Activated naive CD8-positive, alpha-beta T cell treated with anti-CD3 and anti-CD28 coated beads, Interleukin-2, amount 50 U/mL, for 24 hours (primary cell): Measurements from ENCODE around the gene ALDH4A1.

Experiments
- ATAC-seq: fragments of 150-1000 bp; cut with Tn5 transposase; one replicate; pipeline ENCODE4 v1.10.0; 2021
- DNase-seq: peaks from one replicate; pipeline ENCODE4 v3.0.0; 2021
- H3K27ac Mint-ChIP-seq: one replicate; pipeline ENCODE4 v1.8.0; 2021; ENCODE audit warnings: mild to moderate bottlenecking, mixed read lengths
- H3K27me3 Mint-ChIP-seq: one replicate; pipeline ENCODE4 v1.8.0; 2021; ENCODE audit warnings: mixed read lengths
- H3K36me3 Mint-ChIP-seq: one replicate; pipeline ENCODE4 v1.8.0; 2021; ENCODE audit warnings: low read depth, mixed read lengths
- H3K4me1 Mint-ChIP-seq: one replicate; pipeline ENCODE4 v1.8.0; 2021; ENCODE audit warnings: mixed read lengths
- H3K4me3 Mint-ChIP-seq: one replicate; pipeline ENCODE4 v1.8.0; 2021; ENCODE audit warnings: mild to moderate bottlenecking, moderate library complexity, mixed read lengths
- H3K9me3 Mint-ChIP-seq: one replicate; pipeline ENCODE4 v1.8.0; 2021; ENCODE audit warnings: mixed read lengths

Gene ALDH4A1

GRCh38 chr1:18943914-18944572 is 41.7 kb upstream of the ALDH4A1 start:
- Mint-ChIP-seq H3K27me3 (no peaks in the 10 kb centered on the region), H3K36me3 (peaks cover 9% of the 10 kb centered on the region), H3K4me1 (peaks cover 74% of the 10 kb centered on the region), H3K4me3 (no peak overlapping the region), H3K27ac (no peak overlapping the region), H3K9me3 (no peaks in the 10 kb centered on the region)
- ATAC-seq (no peak), DNase-seq (no peak)

- Mint-ChIP-seq H3K4me1 (peaks cover 69% of the 10 kb centered on the region), H3K9me3 (no peaks in the 10 kb centered on the region), H3K36me3 (peaks cover 9% of the 10 kb centered on the region), H3K27ac (no peak overlapping the region), H3K4me3 (no peak overlapping the region), H3K27me3 (no peaks in the 10 kb centered on the region)
- ATAC-seq, result no peak
- no peak for DNase-seq
Measured at GRCh38 chr1:18943162-18943561, 40.8 kb upstream of the ALDH4A1 start.

GRCh38 chr1:18942340-18942739 is 40.0 kb upstream of the ALDH4A1 start:
- Mint-ChIP-seq H3K4me3 (no peak overlapping the region), H3K27me3 (no peaks in the 10 kb centered on the region), H3K4me1 (peaks cover 63% of the 10 kb centered on the region), H3K36me3 (peaks cover 9% of the 10 kb centered on the region), H3K27ac (no peak overlapping the region), H3K9me3 (no peaks in the 10 kb centered on the region)
- ATAC-seq, result no peak
- no peak for DNase-seq

- Mint-ChIP-seq H3K9me3 (no peaks in the 10 kb centered on the region), H3K27ac (no peak overlapping the region), H3K36me3 (peaks cover 9% of the 10 kb centered on the region), H3K4me3 (no peak overlapping the region), H3K4me1 (peaks cover 63% of the 10 kb centered on the region), H3K27me3 (no peaks in the 10 kb centered on the region)
- ATAC-seq (no peak), DNase-seq (no peak)
Measured at GRCh38 chr1:18941221-18942141, 39.1 kb upstream of the ALDH4A1 start.

DNA sequence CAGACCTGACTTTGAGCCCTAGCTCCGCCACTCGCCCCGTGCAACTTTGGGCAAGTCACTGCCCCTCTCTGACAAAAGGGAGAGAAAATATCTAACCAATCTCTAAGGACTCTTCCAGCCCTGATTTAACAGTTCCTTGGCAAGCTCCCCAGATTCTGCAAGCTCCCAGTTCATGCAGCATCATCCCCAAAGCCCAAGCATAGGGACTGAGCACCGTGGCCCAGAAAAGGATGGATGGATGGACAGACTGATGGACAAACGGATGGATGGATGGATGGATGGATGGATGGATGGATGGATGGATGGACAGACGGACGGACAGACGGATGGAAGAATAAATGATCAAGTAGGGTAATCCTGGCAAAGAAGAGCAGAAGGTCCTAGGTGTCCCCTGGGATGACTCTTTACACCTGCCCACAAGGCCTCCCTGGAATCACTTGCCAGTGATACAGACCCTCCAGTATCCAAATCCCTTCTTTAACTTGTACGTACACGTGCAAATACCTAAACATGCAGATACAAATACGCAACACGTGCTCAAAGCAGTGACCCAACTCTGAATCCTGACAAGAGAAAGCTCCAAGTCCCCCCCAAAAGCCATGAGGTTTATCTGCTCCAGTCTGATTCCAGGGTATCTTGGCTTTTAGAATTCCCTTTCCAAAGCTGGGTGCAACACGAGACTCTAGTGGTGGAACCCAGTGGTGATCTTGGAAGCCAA is 38.1 kb upstream of the ALDH4A1 start:
- H3K36me3 Mint-ChIP-seq, result peaks cover 9% of the 10 kb centered on the region
- H3K4me1 Mint-ChIP-seq, result peaks cover 60% of the 10 kb centered on the region
- no peak overlapping the region for H3K4me3 Mint-ChIP-seq
- DNase-seq (no peak), ATAC-seq (no peak)
- no peaks in the 10 kb centered on the region for H3K27me3 Mint-ChIP-seq
- H3K9me3 Mint-ChIP-seq, result no peaks in the 10 kb centered on the region
- no peak overlapping the region for H3K27ac Mint-ChIP-seq

DNA sequence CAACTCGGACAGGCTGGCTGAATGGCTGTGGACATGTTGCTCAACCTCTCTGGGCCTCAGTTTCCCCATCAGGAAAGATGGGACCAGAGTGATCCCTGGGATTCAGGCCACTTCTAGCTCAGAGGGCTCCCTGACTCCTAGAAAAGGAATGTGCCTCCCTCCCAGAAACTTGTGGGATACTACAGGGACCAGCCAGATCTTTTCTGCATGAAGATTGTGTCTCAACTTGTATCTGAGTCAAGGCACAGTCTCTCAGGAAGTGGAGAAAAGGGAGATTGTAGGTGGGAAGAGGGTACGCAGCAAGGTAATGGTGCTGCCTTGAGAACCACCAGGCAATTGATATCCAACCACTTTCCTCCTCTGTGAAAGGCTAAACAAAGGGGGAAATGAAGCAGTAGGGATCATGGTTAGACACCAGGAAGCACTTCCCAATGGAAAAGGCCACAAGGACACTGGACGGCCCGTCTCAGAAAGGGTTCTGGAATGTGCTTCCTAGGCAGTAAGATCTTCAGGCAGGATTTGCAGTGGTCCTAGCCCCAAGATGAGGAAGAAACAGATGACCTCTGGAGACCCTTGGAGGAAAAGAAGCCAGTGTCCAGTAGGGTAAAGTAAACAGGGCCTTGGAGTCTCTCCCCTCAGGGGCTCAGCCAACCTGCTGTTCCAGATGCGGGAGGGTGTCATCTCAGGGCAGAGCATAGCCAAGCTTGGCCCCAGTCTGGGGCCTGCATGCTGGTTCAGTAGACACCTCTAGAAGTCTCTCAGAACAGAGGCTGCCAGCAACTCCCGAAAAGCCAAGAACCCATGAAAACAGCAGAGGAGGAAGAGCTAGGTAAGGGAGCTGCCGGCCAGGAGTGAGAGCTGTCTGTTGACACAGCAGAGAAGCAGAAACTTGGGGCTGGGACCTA is 37.3 kb upstream of the ALDH4A1 start:
- Mint-ChIP-seq H3K4me3 (no peak overlapping the region), H3K27me3 (no peaks in the 10 kb centered on the region), H3K4me1 (peaks cover 61% of the 10 kb centered on the region), H3K36me3 (peaks cover 9% of the 10 kb centered on the region), H3K27ac (peak overlapping the region; percentile 19), H3K9me3 (no peaks in the 10 kb centered on the region)
- DNase-seq (no peak), ATAC-seq (no peak)

DNA sequence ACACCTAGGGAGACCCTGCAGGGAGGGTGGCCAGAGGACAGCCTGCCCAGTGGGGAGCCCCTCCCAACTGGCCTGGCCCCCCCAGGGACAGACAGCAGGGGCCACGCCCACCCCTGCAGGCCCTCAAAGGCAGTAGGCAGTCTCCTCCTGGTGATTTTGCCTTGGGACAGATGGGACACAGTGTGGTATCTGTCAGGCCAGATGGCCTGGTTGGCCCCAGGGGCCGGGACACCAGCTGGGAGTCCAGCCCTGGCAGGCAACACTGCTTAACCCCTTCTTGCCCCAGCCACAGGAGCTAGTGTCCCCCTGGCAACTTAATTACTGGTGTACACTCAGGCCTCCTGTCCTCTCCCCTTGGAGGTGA is 36.3 kb upstream of the ALDH4A1 start:
- H3K27ac Mint-ChIP-seq, result no peak overlapping the region

DNA sequence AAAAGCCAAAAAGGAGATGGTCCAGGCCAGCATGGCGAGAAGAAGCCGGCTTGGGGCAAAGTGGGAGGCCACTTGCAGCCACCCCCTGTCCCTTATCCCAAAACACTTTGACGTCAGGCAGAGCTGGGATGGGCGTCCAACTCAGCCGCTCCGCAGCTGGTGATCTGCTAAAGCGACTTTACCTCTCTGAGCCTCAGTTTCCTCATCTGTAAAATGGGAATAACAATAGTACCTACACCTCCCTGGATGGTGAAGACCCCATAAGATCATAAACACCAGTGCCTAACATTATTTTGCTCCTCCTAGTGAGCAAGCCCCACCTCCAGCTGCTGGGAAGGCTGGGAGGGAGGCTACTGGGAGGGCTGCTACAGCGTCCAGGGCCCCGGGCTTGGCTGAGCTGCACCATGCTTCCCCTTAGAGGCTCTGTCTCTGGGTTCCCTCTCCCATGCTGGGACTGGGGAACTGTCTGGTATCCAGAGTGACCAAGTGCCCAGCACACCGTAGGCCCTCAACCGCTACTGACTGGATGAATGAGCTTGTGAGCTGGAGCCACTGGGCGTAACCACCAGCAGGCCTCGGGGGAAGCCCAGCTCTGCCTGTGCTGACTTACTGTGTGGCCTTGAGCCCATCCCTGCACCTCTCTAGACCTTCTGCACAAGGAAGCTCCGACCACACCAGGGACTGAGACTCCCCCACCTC is 35.8 kb upstream of the ALDH4A1 start:
- DNase-seq (no peak), ATAC-seq (no peak)
- H3K36me3 Mint-ChIP-seq, result peaks cover 5% of the 10 kb centered on the region
- H3K27me3 Mint-ChIP-seq, result no peaks in the 10 kb centered on the region
- no peaks in the 10 kb centered on the region for H3K9me3 Mint-ChIP-seq
- no peak overlapping the region for H3K27ac Mint-ChIP-seq
- H3K4me3 Mint-ChIP-seq, result no peak overlapping the region
- peaks cover 62% of the 10 kb centered on the region for H3K4me1 Mint-ChIP-seq

More for the DNA sequence above, 36.3 kb upstream of the ALDH4A1 start:
- Mint-ChIP-seq H3K36me3 (peaks cover 8% of the 10 kb centered on the region), H3K27me3 (no peaks in the 10 kb centered on the region), H3K9me3 (no peaks in the 10 kb centered on the region), H3K4me1 (peaks cover 63% of the 10 kb centered on the region), H3K4me3 (no peak overlapping the region)
- ATAC-seq, result no peak
- DNase-seq, result no peak

GRCh38 chr1:18937539-18937938 is 35.2 kb upstream of the ALDH4A1 start:
- peak; percentile 30 for ATAC-seq
- Mint-ChIP-seq H3K4me1 (peaks cover 69% of the 10 kb centered on the region), H3K9me3 (no peaks in the 10 kb centered on the region), H3K27me3 (no peaks in the 10 kb centered on the region), H3K36me3 (peaks cover 6% of the 10 kb centered on the region), H3K27ac (no peak overlapping the region), H3K4me3 (no peak overlapping the region)
- no peak for DNase-seq

DNA sequence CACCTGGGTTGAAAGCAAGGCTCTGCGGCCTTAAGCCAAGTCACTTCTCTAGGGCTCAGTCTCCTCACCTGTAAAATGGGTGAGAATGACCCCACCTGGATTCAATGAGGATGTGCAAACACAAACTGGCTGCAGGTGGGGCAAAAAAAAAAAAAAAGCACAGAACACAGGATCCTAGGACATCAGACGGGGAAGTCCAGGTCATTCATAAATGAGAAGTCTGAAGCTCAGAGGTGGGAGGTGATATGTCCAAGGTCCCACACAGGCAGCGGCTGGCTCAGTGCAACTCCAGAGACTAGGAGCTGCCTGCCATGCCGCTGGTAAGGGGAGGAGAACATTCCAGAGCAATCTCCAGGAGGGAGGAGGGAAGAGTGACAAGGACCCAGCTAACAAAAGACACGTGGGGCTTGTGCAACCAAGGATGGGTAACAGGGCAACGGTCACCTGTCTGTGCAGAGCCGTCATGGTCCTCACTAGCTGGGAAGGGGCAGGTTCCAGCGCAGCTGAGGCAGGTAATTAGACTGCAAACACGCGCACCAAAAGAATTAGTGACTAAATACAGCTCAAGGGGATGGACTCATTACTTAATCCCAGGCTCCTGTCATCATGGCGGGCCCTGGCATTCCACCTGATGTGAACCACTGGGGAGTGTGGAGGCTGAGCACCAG is 34.6 kb upstream of the ALDH4A1 start:
- H3K4me3 Mint-ChIP-seq, result no peak overlapping the region
- no peaks in the 10 kb centered on the region for H3K9me3 Mint-ChIP-seq
- ATAC-seq (no peak), DNase-seq (no peak)
- peak overlapping the region; percentile 0 for H3K27ac Mint-ChIP-seq
- peaks cover 4% of the 10 kb centered on the region for H3K36me3 Mint-ChIP-seq
- H3K27me3 Mint-ChIP-seq, result no peaks in the 10 kb centered on the region
- peaks cover 70% of the 10 kb centered on the region for H3K4me1 Mint-ChIP-seq

DNA sequence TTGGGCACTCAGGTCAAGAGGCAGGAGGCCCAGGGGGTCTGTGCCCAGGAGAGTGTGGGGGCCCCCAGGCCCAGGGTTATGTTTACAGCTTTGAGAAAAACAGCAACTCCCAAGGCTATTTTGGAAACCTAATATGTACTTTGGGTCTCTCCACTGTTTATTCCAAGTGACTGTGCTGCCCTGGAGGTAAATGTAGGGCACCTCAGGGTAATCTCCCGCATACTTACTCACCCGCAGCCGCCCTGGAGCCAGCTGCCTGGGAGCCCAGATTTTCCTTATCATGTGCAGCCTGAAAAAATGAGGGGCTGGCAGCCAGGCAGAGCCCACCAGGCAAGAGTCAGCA is 34.1 kb upstream of the ALDH4A1 start:
- Mint-ChIP-seq H3K4me3 (no peak overlapping the region), H3K27me3 (no peaks in the 10 kb centered on the region), H3K4me1 (peaks cover 72% of the 10 kb centered on the region), H3K27ac (no peak overlapping the region), H3K36me3 (peaks cover 4% of the 10 kb centered on the region), H3K9me3 (no peaks in the 10 kb centered on the region)
- ATAC-seq (no peak), DNase-seq (no peak)

DNA sequence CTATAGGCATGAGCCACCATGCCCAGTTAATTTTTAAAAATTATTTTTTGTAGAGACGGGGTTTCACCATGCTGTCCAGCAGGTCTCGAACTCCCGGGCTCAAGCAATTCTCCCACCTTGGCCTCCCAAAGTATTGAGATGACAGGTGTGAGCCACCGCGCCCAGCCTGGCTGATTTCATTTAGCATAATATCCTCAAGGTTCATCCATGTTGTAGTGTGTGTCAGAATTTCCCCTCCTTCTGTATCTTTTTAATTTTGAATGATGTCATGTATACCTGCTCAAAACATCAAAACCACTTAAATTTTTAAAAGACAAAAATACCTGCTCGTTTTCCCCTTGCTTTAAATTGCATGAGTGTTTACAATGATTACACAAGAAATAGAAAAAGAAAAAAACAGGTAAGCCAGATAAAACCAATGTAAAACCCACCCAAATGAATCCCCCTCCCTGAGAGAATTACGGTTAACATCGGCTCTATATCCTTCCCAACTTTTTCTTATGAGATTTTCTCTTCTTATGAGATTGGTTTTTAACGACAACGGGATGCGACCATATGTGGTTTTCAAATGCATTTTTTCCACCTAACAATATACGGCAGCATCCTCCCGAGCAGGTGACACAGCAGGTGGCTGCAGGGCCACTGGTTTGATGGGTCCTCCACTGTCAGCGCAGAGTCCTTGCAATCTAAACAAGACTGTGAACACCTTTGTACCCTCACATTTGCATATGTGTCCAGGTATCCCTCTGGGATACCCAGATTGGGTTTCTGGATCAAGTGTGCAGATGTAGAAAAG is 32.0 kb upstream of the ALDH4A1 start:
- peaks cover 4% of the 10 kb centered on the region for H3K36me3 Mint-ChIP-seq
- no peak overlapping the region for H3K27ac Mint-ChIP-seq
- no peaks in the 10 kb centered on the region for H3K9me3 Mint-ChIP-seq
- no peaks in the 10 kb centered on the region for H3K27me3 Mint-ChIP-seq
- DNase-seq, result no peak
- H3K4me1 Mint-ChIP-seq, result peaks cover 74% of the 10 kb centered on the region
- no peak overlapping the region for H3K4me3 Mint-ChIP-seq
- ATAC-seq, result no peak

- H3K9me3 Mint-ChIP-seq, result no peaks in the 10 kb centered on the region
- H3K27me3 Mint-ChIP-seq, result no peaks in the 10 kb centered on the region
- DNase-seq (no peak), ATAC-seq (no peak)
- peaks cover 4% of the 10 kb centered on the region for H3K36me3 Mint-ChIP-seq
- H3K27ac Mint-ChIP-seq, result peak overlapping the region; percentile 70
- no peak overlapping the region for H3K4me3 Mint-ChIP-seq
- H3K4me1 Mint-ChIP-seq, result peaks cover 84% of the 10 kb centered on the region
Measured at GRCh38 chr1:18932879-18933278, 30.5 kb upstream of the ALDH4A1 start.
